Measurements from ENCODE around the gene GMIP.

The GMIP gene

GRCh38 chr19:19661141-19661674, 17.8 kb upstream of the GMIP start:
- no peak for DNase-seq
- in situ Hi-C loops (cut with MboI; ENCODE audit: low pct_unique_long_range_greater_than_20kb, low sequenced_read_pairs) = no loop called here

- DNase-seq = no peak
- in situ Hi-C loops (cut with MboI; ENCODE audit: low pct_unique_long_range_greater_than_20kb, low sequenced_read_pairs) = no loop called here
Measured at GRCh38 chr19:19659646-19660245, 16.3 kb upstream of the GMIP start.

GRCh38 chr19:19657397-19657783, 13.9 kb upstream of the GMIP start:
- in situ Hi-C loops (cut with MboI; ENCODE audit: low pct_unique_long_range_greater_than_20kb, low sequenced_read_pairs) = no loop called here
- DNase-seq = no peak

GRCh38 chr19:19656451-19657396, 13.3 kb upstream of the GMIP start:
- in situ Hi-C loops (cut with MboI; ENCODE audit: low pct_unique_long_range_greater_than_20kb, low sequenced_read_pairs) = no loop called here
- no peak for DNase-seq

- in situ Hi-C loops (cut with MboI; ENCODE audit: low pct_unique_long_range_greater_than_20kb, low sequenced_read_pairs) = no loop called here
- DNase-seq = no peak
Measured at GRCh38 chr19:19655641-19656343, 12.3 kb upstream of the GMIP start.

- DNase-seq = no peak
- in situ Hi-C loops (cut with MboI; ENCODE audit: low pct_unique_long_range_greater_than_20kb, low sequenced_read_pairs) = no loop called here
Measured at GRCh38 chr19:19655051-19655594, 11.7 kb upstream of the GMIP start.

- in situ Hi-C loops (cut with MboI; ENCODE audit: low pct_unique_long_range_greater_than_20kb, low sequenced_read_pairs) = no loop called here
- DNase-seq = no peak
Measured at GRCh38 chr19:19654441-19654840, 11.0 kb upstream of the GMIP start.

GRCh38 chr19:19653597-19654147, 10.2 kb upstream of the GMIP start:
- in situ Hi-C loops (cut with MboI; ENCODE audit: low pct_unique_long_range_greater_than_20kb, low sequenced_read_pairs) = no loop called here
- no peak for DNase-seq

GRCh38 chr19:19652482-19653295, 9.2 kb upstream of the GMIP start:
- in situ Hi-C loops (cut with MboI; ENCODE audit: low pct_unique_long_range_greater_than_20kb, low sequenced_read_pairs) = no loop called here
- DNase-seq = no peak

- no peak for DNase-seq
- in situ Hi-C loops (cut with MboI; ENCODE audit: low pct_unique_long_range_greater_than_20kb, low sequenced_read_pairs) = no loop called here
Measured at GRCh38 chr19:19651076-19651475, 7.6 kb upstream of the GMIP start.

- DNase-seq = no peak
- in situ Hi-C loops (cut with MboI; ENCODE audit: low pct_unique_long_range_greater_than_20kb, low sequenced_read_pairs) = no loop called here
Measured at GRCh38 chr19:19650331-19650730, 6.9 kb upstream of the GMIP start.

GRCh38 chr19:19649580-19649995, 6.1 kb upstream of the GMIP start:
- DNase-seq = no peak
- in situ Hi-C loops (cut with MboI; ENCODE audit: low pct_unique_long_range_greater_than_20kb, low sequenced_read_pairs) = loop anchor here (10.0 kb wide), 1 partner anchor 115 kb away; the partner anchor contains the start of gene CILP2

GRCh38 chr19:19649155-19649554, 5.7 kb upstream of the GMIP start:
- in situ Hi-C loops (cut with MboI; ENCODE audit: low pct_unique_long_range_greater_than_20kb, low sequenced_read_pairs) = loop anchor here (10.0 kb wide), 1 partner anchor 114 kb away; the partner anchor contains the start of gene CILP2
- no peak for DNase-seq

GRCh38 chr19:19647037-19647835, 3.8 kb upstream of the GMIP start:
- DNase-seq = no peak
- in situ Hi-C loops (cut with MboI; ENCODE audit: low pct_unique_long_range_greater_than_20kb, low sequenced_read_pairs) = loop anchor here (10.0 kb wide), 1 partner anchor 112 kb away; the partner anchor contains the start of gene CILP2

GRCh38 chr19:19645233-19645870, 1.9 kb upstream of the GMIP start:
- in situ Hi-C loops (cut with MboI; ENCODE audit: low pct_unique_long_range_greater_than_20kb, low sequenced_read_pairs) = loop anchor here (10.0 kb wide), 1 partner anchor 111 kb away; the partner anchor contains the start of gene CILP2
- no peak for DNase-seq

GRCh38 chr19:19644054-19644388, 564 bp upstream of the GMIP start:
- in situ Hi-C loops (cut with MboI; ENCODE audit: low pct_unique_long_range_greater_than_20kb, low sequenced_read_pairs) = loop anchor here (10.0 kb wide), 1 partner anchor 109 kb away; the partner anchor contains the start of gene CILP2
- DNase-seq = no peak

Data from KBM-7 (cell line).